MM.1S (cell line): Measurements from ENCODE around the gene RPS2.

Experiments used
- DNase-seq: peaks from one replicate; pipeline ENCODE4 v3.0.0-alpha.2; 2015
- H2AFZ ChIP-seq: fragments of 300-600 bp; sonication (generic); 2 replicates; pipeline ENCODE4 v1.6.0; 2016; ENCODE audit warnings: antibody characterized with exemption, low read length
- H3F3A ChIP-seq: fragments of 300-600 bp; sonication (generic); 2 replicates; pipeline ENCODE4 v1.6.1; 2016; ENCODE audit warnings: mild to moderate bottlenecking, antibody characterized with exemption, low read length, moderate library complexity, mixed read lengths; ENCODE audit not compliant: insufficient read depth
- H3K27ac ChIP-seq: fragments of 300-600 bp; sonication (generic); 2 replicates; pipeline ENCODE4 v1.5.1; 2016; ENCODE audit warnings: mild to moderate bottlenecking, low read length
- H3K27me3 ChIP-seq: fragments of 300-600 bp; sonication (generic); replicated peaks from 2 replicates; pipeline ENCODE4 v1.6.0; 2016; ENCODE audit warnings: low read length; ENCODE audit not compliant: insufficient read depth
- H3K36me3 ChIP-seq: fragments of 300-600 bp; sonication (generic); replicated peaks from 2 replicates; pipeline ENCODE4 v1.6.1; 2016; ENCODE audit warnings: mild to moderate bottlenecking, low read length, mixed read lengths; ENCODE audit not compliant: insufficient read depth
- H3K4me1 ChIP-seq: fragments of 300-600 bp; sonication (generic); 2 replicates; pipeline ENCODE4 v1.6.1; 2016; ENCODE audit warnings: low read length, mixed read lengths
- H3K4me2 ChIP-seq: fragments of 300-600 bp; sonication (generic); 2 replicates; pipeline ENCODE4 v1.6.0; 2016; ENCODE audit warnings: low read depth, low read length
- H3K4me3 ChIP-seq: fragments of 300-600 bp; sonication (generic); 2 replicates; pipeline ENCODE4 v1.5.1; 2016; ENCODE audit warnings: low read length, mixed read lengths
- H3K79me2 ChIP-seq: fragments of 300-600 bp; sonication (generic); 2 replicates; pipeline ENCODE4 v1.6.1; 2016; ENCODE audit warnings: mixed run types, low read length, mixed read lengths
- H3K9ac ChIP-seq: fragments of 300-600 bp; sonication (generic); 2 replicates; pipeline ENCODE4 v1.6.1; 2016; ENCODE audit warnings: low read length, mixed read lengths
- H3K9me2 ChIP-seq: fragments of 300-600 bp; sonication (generic); replicated peaks from 2 replicates; pipeline ENCODE4 v1.6.1; 2016; ENCODE audit warnings: mild to moderate bottlenecking, low read length, mixed read lengths; ENCODE audit not compliant: insufficient read depth
- H3K9me3 ChIP-seq: fragments of 300-600 bp; sonication (generic); replicated peaks from 2 replicates; pipeline ENCODE4 v1.6.1; 2016; ENCODE audit warnings: mild to moderate bottlenecking, low read length, mixed read lengths; ENCODE audit not compliant: insufficient read depth
- H4K20me1 ChIP-seq: fragments of 300-600 bp; sonication (generic); 2 replicates; pipeline ENCODE4 v1.6.1; 2016; ENCODE audit warnings: mild to moderate bottlenecking, low read length, moderate library complexity, mixed read lengths; ENCODE audit not compliant: insufficient read depth
- EZH2 ChIP-seq: fragments of 300-600 bp; sonication (generic); optimal IDR thresholded peaks from 2 replicates; pipeline ENCODE3; 2017; ENCODE audit warnings: low read depth, mild to moderate bottlenecking, antibody characterized with exemption, low read length, mixed read lengths
- EZH2phosphoT487 ChIP-seq: fragments of 300-600 bp; sonication (generic); IDR thresholded peaks from 2 replicates; pipeline ENCODE4 v1.6.1; 2018; ENCODE audit warnings: antibody characterized with exemption, low read length
- TF ChIP-seq, protein P1 (sequence below): fragments of 300-600 bp; sonication (generic); IDR thresholded peaks from 2 replicates; pipeline ENCODE4 v1.5.1; 2016; ENCODE audit warnings: antibody characterized with exemption, low read length, mixed read lengths

RPS2 gene

DNA sequence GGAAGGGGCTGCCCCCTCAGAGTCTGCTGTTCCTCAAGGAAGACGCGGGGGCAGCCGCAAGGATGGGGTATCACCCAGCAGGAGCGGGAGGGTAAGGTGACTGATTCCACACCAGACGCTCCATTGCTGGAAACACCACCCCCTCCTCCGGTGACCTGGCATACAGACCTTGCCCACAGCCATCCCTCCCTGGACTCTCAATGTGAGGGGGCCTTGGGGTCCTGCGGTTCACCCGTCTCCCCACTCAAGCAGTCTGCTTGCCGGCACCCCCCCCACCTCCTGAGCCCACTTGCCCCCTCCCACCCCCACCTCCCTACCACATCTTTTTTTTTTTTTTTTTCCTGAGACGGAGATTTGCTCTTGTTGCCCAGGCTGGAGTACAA, 34.3 kb downstream of the RPS2 start:
- Histone ChIP-seq H3F3A (no peaks in the 10 kb centered on the region), H3K9me2 (no peaks in the 10 kb centered on the region), H3K4me3 (no peak overlapping the region), H3K4me2 (no peak overlapping the region), H3K9me3 (no peaks in the 10 kb centered on the region), H2AFZ (peak overlapping the region; percentile 97; the same call in 1 of the 2 replicates), H4K20me1 (no peaks in the 10 kb centered on the region), H3K27me3 (0 out of 2 replicates have a peak, but pooled peaks cover 3% of the 10 kb centered on the region), H3K36me3 (no peaks in the 10 kb centered on the region), H3K27ac (no peak overlapping the region), H3K9ac (no peak overlapping the region), H3K4me1 (peaks cover 5% of the 10 kb centered on the region), H3K79me2 (no peaks in the 10 kb centered on the region)
- TF ChIP-seq, protein P1, sequence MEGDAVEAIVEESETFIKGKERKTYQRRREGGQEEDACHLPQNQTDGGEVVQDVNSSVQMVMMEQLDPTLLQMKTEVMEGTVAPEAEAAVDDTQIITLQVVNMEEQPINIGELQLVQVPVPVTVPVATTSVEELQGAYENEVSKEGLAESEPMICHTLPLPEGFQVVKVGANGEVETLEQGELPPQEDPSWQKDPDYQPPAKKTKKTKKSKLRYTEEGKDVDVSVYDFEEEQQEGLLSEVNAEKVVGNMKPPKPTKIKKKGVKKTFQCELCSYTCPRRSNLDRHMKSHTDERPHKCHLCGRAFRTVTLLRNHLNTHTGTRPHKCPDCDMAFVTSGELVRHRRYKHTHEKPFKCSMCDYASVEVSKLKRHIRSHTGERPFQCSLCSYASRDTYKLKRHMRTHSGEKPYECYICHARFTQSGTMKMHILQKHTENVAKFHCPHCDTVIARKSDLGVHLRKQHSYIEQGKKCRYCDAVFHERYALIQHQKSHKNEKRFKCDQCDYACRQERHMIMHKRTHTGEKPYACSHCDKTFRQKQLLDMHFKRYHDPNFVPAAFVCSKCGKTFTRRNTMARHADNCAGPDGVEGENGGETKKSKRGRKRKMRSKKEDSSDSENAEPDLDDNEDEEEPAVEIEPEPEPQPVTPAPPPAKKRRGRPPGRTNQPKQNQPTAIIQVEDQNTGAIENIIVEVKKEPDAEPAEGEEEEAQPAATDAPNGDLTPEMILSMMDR, result no peak
- no peak for TF ChIP-seq EZH2phosphoT487
- no peak for TF ChIP-seq EZH2
- no peak for DNase-seq

DNA sequence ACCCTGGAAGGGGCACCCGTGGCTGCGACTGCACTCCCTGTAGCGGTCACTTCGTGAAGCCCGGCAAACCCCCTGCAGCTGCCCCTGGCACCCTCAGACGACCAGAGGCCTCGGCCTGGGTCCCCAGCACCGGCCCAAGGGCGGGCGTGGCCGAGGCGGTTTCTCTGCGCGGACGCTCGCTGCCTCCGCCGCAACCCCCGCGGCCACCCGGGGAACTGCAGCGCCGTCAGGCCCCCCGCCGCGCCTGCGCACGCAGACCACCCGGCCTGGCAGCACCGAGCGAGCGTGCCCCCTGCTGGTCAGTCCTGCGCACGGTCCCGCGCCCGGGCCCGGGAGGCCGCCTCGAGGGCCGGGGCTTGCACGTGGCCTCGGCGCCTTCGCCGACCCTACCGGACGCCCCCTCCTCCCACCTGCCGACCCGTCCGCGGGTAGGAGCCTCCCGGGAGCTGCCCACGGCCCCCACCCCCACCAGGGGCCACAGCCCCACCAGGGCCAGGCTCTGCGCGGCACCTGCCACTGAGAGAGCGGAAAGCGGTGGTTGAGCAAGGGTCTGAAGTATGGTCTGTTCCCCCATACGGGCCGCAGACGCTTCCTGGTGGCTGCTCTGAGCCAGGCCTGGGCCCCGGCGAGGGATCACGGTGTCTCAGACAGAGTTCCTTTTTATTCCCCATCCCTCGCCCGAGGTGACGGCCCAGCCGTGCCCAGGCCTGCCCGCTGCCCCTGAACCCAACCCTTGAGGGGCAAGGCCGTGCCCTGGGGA, 34.9 kb downstream of the RPS2 start:
- Histone ChIP-seq H3F3A (no peaks in the 10 kb centered on the region), H3K79me2 (no peaks in the 10 kb centered on the region), H3K9me2 (no peaks in the 10 kb centered on the region), H2AFZ (peak overlapping the region; percentile 97), H3K27ac (no peak overlapping the region), H3K9ac (peak overlapping the region; percentile 60; the same call in 1 of the 2 replicates), H3K4me2 (peak overlapping the region; percentile 75), H4K20me1 (no peaks in the 10 kb centered on the region), H3K36me3 (no peaks in the 10 kb centered on the region), H3K4me3 (peak overlapping the region; percentile 73), H3K4me1 (peaks cover 5% of the 10 kb centered on the region), H3K9me3 (no peaks in the 10 kb centered on the region), H3K27me3 (peaks cover 6% of the 10 kb centered on the region; the same call in 1 of the 2 replicates)
- DNase-seq, result peak; percentile 88
- TF ChIP-seq, protein P1, result peak; percentile 93
- TF ChIP-seq EZH2, result no peak
- TF ChIP-seq EZH2phosphoT487, result no peak

DNA sequence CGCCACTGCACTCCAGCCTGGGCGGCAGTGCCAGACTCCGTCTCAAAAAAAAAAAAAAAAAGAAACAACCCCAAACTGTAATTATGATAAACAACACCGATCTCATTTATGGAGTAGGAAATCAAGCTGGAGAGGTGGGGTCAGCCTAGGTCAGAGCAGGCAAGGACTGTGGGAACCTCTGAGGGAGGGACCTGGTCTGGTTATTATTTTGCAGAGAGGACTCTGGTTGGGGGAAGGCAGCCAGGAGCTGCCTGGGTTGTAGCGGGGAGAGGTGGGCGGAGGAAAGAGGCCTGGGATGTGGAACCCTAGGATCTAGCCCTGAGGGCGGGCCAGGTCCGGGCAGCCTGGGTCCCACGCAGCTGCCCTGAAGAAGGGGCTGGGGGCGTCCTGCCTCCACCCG, 35.5 kb downstream of the RPS2 start:
- no peaks in the 10 kb centered on the region for H3K9me2 ChIP-seq
- peak; percentile 31 for DNase-seq
- H3K4me2 ChIP-seq, result peak overlapping the region; percentile 75

More for the DNA sequence above, 35.5 kb downstream of the RPS2 start:
- H2AFZ ChIP-seq, result peak overlapping the region; percentile 56
- TF ChIP-seq EZH2phosphoT487, result no peak
- TF ChIP-seq EZH2, result no peak
- TF ChIP-seq, protein P1, result no peak
- H3F3A ChIP-seq, result no peaks in the 10 kb centered on the region
- H3K36me3 ChIP-seq, result no peaks in the 10 kb centered on the region
- peaks cover 12% of the 10 kb centered on the region; the same call in 1 of the 2 replicates for H3K27me3 ChIP-seq
- peak overlapping the region; percentile 60; the same call in 1 of the 2 replicates for H3K9ac ChIP-seq
- peak overlapping the region; percentile 73 for H3K4me3 ChIP-seq
- no peaks in the 10 kb centered on the region for H3K79me2 ChIP-seq
- H3K4me1 ChIP-seq, result peaks cover 5% of the 10 kb centered on the region
- H3K9me3 ChIP-seq, result no peaks in the 10 kb centered on the region
- H4K20me1 ChIP-seq, result no peaks in the 10 kb centered on the region
- H3K27ac ChIP-seq, result no peak overlapping the region
